GM21786 (cell line): ENCODE data around the gene FAM124A.
"Not testable (repeated sequence)": the region's sequence is repeated elsewhere in the genome, so short reads cannot be mapped to it uniquely, and the experiment has no call there.

Source experiments
- ATAC-seq: cut with Tn5 transposase; IDR thresholded peaks from one replicate; pipeline ENCODE4 v1.9.1; 2021; ENCODE audit not compliant: unreplicated experiment

Gene FAM124A

DNA sequence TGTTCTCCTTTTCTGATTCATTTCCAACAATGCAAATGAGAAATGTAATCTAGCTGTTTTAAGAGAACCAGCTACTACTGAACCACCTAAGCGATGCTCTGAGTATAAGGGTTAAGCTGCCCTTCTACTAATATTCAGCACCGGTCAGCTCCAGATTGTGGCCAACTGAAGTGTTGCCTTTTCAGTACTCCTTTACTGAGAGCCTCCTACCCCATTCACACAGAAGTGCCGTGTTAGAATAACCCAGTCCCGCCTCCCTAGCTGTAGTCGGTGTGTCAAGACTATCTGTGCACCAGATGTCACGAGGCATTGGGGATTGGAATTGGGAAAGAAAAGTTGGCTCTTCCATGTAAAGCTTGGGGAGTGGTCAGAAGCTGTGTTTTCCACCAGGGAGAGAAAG lies 45.4 kb downstream of the FAM124A start:
- no peak for ATAC-seq

DNA sequence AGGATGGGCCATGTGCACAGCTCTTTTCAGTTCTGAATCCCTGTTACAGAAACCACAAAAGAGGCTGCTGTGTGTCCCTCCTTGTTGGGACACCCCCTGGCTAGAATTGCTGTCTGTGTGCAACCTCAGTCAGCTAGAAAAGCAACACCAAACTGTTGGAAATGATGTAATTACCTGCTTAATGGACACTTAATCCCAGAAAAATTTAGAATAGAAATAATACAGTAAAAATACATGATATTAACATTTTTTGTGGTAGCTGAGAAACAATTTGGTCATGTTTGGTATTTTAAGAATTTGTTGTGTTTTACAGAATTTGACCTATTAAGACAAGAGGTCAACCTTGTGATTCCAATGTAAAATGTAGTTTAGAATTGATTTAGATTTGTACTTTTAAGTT lies 46.8 kb downstream of the FAM124A start:
- ATAC-seq, result no peak

DNA sequence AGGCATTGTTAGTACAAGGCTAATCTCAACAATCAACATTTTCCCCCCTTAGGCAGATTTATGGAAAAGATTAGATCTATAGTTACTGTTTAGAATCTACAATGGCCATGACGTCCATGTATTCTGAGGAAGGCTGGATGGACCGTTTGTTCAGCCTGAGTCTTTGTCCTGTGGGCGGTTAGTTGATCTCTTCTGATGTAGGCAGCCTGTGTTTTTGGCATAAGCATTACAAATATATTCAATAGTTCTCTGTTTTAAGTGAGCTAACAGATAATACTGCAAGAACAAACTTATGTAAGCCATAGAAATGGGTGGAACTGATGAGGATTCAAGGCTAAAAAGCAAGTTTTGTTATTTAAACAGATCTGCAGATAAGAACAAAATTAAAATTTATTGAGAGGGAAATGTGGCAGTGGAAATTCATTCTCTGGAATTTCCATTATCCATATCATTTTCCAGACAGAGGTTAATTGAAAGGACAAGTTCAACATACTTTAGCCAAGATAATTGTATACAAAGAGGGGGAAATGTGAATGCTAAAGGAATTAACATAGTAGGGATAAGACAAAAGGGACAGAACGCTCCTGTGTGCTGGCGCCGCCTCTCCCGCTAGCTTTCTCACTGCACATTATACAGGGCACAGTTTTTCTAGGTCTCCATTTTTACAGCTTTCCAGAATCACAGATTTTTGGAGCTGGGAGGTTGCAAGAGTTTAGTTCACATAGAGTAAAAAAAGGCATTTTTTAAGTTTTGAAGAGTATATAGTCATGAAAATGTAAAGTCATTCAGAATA lies 48.6 kb downstream of the FAM124A start:
- no peak for ATAC-seq

DNA sequence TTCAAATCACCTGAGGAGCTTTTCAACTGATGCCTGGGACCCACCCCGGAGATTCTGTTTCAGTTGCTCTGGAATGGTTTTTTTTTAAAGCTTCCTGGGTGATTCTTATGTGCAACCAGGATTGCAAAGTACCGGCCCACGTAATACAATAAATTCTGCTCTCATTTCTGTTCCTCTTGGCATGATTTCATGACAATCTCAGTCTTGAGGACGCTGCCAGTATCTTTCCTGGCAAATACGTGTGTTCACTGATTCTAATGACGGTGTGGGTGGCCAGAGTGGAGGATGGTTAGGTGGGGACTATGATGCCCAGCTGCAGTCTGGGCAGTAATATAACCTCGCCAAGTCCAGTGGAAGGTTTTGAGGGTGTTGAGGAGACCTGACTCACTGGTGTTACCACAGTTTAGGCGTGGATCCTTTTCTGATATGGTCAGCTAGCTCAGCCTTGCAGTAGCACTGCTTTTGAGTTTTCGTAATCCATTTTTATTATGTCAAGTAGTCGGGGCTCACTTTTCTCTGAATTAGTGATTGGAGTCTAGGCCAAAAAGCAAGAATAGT lies 49.4 kb downstream of the FAM124A start:
- no peak for ATAC-seq

DNA sequence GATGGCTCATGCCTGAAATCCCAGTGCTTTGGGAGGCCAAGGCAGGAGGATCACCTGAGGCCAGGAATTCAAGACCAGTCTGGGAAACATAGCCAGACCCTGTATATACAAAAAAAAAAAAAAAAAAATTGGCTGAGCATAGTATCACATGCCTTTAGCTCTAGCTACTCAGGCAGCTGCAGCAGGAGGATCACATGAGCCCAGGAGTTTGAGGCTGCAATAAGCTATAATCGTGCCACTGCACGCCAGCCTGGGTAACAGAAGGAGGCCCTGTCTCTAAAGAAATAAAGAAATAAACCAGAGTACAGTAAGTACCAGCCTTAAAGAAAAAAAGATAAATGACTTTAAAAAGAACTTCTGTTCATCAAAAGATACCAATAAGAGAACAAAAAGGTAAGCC lies 52.9 kb downstream of the FAM124A start:
- no peak for ATAC-seq

DNA sequence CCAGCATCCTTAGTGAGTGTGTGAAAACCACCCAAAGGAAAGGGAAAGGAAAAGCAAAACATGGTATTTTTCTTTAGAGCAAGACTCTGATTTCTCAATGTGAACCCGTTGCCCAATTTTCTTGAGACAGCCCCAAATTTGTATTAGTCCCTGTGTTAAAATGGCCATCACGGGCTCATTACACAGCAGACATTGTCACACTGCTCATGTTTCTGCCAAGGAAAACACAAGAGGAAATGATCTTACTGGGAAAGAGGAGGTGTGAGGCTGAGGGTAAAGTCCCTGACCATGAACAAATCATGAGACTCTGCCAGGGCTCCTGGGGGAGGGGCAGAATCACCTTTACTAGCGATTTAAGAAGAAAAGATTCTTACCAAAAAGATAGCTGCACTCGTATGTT lies 54.4 kb downstream of the FAM124A start:
- ATAC-seq, result no peak

DNA sequence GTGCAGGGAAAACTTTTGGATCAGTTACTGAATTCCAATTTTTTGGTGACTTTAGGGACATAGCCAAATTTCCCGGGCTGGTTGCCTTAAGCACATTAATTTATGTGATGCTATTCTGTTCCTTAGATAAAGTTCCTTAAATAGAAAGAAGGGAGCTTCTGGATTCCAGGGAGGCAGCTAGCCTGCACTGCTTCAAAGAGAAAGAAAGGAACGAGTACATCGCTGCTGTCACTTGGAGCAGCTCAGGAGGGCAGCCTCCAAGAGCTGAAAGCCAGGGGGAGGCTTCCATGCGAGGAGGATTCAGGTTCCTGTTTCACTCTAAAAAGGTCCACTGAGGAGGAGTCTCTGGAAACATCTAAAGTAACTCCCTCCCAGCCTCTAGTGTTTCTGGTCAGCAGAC lies 55.7 kb downstream of the FAM124A start:
- no peak for ATAC-seq

DNA sequence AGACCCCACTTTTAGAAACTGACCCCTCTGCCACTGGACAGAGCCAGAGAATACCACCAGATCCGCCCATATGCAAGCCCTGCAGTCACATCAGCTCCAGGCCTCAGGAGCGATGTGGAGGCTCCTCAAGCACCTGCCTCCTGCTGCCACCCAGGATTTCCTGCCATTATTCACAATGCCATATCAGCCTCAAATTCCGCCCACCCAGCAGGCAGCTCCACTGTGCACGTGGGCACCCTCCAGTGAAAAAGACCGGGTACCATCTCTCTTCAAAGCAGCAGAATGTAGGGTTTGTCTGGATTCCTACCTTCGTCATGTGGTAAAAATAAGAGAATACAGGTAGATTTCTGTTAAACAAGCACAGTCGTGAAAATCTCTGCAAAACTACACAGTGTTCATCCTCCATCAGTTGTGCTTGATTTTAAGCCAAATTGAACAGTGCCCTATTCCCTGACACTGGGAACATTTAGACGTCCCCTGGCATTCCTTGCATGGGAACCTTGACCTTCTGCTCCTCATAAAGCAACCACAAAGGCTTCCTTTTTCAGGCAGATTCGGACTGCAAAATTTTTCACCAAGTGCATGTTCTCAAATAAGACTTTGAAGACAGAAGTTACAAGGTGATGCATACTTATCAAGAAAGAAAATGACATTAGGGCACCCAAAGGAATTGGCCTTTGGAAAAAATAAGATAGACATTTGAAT lies 56.4 kb downstream of the FAM124A start:
- ATAC-seq, result no peak

DNA sequence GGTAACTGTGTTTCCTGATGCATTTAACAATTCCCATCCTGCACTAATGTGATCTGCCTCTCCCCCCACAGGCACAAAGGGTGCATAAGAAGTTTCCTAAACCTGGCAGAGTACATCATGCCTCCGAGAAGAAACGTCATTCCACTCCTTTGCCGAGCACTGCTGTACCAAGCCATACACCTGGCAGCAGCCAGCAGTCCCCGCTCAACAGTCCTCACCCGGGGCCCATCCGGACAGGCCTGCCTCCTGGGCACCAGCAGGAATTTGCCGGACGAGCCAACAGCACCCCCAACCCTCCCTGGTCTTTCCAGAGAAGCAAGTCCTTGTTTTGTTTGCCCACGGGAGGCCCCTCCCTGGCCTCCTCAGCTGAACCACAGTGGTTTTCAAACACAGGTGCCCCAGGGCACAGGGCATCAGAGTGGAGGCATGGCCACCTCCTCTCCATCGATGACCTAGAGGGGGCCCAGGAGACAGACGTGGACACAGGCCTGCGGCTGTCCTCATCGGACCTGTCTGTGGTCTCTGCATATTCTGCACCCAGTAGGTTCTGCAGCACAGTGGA lies 58.3 kb downstream of the FAM124A start:
- no peak for ATAC-seq

DNA sequence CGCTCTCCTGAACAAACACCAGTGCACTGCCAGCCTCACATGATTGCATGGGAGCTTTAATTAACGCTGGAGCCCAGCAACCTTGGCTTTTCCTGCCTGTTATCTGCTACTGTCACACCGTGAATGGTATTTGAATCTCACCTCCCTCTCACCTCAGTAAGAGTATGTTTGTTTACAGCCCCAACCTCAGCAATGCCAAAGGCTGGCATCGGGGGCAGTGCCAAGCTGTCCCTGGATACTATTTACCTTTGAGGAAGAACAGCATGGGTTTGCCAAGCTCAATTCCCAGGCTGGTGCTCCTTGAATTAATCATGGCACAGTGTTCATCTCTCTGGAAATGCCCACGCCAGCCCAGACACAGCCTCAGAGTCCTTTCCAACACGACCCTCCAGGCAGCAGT lies 60.1 kb downstream of the FAM124A start:
- no peak for ATAC-seq

DNA sequence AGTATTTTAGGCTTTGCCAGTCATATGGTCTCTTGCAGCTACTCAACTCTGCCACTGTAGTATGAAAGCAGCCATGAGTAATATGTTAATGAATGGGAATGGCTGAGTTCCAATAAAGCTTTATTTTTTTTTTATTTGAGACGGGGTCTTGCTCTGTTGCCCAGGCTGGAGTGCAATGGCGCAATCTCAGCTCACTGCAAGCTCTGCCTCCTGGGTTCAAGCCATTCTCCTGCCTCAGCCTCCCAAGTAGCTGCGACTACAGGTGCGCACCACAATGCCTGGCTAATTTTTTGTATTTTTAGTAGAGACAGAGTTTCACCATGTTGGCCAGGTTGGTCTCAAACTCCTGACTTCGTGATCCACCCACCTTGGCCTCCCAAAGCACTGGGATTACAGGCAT lies 60.7 kb downstream of the FAM124A start:
- ATAC-seq, result not testable (repeated sequence)

DNA sequence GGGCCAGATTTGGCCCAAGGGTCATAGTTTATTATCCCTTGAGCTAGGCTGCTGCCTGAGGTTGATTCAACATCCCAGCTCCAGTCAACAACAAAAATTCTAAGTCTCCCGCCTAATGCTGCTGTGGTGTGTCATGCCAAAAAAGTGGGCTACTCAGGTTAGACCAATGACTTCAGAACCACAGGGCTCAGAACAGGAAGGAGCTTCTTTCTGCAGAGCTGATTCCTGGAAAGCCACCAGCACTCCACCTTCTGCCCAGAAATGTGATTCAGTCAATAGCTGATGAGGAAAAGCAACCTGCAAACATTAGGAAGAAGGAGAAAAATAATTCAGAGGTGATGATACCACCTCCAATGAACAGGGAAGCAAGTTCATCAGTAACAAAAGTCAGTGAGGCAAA lies 61.2 kb downstream of the FAM124A start:
- ATAC-seq, result no peak

DNA sequence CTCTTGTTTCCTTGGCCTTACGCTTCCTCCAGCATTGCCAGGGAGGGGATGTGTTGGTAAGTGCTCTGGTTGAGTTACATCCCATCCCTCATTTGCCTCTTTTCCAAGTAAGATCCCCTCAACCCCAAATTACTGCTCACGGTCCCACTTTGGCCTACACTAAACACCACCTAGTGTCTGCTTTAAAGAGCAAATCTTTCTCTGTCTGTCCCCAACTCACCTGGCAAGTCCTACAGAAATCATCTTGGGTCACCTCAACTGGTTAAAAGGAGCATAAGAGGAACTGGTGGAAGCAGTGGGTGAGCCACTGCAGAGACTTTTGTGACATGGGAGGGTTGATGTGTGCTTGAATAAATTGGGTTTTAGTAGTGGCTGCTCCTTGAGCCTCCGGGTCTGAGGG lies 62.1 kb downstream of the FAM124A start:
- ATAC-seq, result no peak

DNA sequence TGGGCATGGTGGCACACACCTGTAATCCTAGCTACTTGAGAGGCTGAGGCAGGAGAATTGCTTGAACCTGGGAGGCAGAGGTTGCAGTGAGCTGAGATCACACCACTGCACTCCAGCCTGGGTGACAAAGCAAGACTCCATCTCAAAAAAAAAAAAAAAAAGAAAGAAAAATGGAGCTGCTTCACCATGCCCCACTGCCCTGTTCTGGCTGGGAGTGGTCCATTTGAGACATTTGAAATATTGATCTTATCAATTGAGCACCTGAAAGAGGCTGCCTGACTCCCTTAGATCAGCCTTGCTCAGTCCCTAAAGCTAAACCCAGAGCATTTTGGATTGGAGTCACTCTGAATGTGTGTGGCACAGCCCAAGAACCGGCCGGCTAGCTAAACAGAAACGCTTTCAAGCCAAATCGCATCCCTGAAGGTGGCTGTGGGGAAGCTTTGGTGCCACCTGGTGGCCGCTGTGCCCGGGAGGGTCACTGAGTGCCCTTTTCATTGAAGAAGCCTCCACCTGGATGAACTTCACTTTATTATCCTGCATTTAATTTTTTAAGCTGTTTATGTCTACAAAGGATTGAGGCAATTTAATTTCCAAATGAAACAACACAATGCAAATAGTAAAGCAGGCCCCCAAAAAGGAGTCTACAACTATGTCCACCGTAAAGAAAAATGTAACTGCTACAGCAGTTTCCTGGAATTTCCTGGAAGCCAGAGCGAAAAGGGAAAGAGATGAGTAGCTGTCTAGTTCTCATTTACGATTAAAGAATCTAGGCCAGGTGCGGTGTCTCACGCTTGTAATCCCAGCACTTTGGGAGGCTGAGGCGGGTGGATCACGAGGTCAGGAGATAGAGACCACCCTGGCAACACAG lies 64.2 kb downstream of the FAM124A start:
- ATAC-seq, result peak; percentile 77

DNA sequence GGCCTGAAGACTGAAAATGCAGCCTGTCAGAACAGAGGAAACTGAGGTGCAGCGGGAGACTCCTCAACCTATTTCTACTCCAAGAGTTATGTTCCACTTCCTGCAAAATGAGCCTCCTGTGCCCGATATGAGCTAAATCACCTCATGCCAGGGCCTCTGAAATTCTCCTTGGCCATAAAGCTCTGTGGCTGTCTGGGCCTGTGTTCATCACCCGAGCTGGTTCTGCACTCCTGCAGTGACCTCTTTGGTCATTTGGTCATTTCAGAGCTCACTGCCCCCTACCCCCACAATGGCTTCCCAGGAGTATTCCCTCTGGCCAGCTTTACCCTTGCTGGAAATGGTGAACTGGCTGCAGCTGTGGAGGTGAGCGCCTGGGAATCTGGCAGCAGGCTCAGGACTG lies 65.6 kb downstream of the FAM124A start:
- no peak for ATAC-seq

DNA sequence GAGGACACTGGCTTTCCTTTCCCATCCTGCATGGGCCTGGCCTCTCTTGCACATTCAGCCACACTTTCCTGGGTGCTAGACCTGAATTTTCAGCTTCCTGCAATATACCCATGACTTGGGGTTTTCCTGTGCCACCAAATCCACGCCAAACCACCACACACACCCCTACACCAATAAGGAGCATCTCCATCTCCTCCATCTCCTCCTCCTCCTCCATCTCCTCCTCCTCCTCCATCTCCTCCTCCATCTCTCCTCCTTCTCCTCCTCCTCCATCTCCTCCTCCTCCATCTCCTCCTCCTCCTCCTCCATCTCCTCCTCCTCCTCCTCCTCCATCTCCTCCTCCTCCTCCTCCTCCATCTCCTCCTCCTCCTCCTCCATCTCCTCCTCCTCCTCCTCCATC lies 66.1 kb downstream of the FAM124A start:
- ATAC-seq, result not testable (repeated sequence)

DNA sequence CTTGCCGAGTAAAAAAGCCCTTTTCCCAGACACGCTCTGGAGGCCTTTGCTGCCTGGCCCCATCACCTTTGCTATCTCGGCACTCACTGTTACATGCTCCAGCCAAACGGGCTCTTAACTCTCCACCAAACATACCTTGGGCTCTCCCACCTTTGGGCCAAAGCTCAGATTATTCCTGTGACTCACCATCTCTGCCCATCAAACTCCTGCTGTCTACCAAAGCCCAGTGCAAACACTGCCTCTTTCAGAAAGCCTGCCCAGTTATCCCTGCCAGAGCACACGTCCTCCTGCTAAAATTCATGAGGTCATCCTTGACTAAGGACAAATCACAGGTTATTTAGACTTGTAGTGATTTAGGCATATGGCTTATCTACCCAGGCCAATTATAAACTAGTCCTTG lies 69.1 kb downstream of the FAM124A start:
- no peak for ATAC-seq

DNA sequence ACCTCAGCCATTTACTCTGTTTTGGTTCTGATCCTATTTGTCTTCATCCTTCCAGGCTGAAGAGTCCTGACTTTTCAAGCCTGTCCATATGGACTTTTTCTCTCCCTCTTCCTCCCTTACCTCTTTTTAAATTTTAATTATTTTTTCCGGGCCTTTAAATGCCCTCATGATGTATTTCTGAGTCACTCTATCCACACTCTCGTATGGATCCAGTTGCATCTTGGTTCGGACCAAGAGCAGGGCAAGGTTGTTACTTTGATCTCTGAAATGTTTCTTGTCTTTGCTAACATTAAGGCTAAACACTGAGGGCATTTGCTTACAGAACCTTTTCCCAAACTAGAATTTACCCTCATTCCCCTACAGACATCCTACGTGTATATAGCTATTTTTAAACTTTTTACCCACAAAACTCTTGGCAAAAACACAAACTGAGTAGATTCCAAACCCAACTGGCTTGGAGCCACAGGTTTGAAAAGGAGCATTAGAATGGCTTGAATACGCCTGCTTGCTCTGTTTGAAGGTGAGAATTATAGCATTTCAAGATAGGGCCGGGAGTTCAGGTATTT lies 69.9 kb downstream of the FAM124A start:
- no peak for ATAC-seq

DNA sequence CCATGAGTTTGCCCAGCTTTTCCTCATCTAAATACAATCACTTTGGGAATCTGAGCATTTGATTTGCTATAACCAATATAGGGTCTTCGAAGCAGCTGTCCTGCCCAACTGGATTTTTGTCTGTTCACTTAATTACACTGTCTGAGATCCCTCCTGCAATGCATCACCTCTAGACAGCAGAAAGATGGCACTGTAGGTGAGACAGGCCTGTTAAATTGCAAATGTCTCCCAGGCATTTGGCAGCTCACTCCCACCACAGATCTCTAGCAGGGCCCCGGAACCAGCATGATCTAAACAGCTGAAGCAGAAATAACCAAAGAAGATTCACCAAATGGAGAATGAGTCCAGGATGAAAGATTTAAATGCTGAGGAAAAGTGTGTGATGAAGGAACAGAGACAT lies 75.4 kb downstream of the FAM124A start:
- no peak for ATAC-seq

DNA sequence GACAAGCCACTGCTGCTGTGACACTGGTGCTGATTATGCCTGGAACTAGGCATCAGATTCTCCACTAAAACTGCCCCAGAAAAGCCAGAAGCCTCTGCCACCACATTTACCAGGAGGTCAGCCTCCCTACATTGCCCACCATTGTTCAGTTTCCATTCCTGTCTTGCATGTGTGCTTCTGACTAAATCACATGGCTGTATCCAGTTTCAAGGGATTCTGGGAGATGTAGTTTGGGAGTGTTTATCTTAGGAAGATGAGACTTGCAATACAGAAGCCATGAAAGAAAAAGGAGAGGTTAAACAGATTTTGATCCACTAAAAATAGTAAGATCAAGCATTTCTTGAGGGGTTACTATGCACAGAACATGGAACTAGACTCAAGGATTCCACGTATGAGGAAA lies 76.6 kb downstream of the FAM124A start:
- no peak for ATAC-seq

DNA sequence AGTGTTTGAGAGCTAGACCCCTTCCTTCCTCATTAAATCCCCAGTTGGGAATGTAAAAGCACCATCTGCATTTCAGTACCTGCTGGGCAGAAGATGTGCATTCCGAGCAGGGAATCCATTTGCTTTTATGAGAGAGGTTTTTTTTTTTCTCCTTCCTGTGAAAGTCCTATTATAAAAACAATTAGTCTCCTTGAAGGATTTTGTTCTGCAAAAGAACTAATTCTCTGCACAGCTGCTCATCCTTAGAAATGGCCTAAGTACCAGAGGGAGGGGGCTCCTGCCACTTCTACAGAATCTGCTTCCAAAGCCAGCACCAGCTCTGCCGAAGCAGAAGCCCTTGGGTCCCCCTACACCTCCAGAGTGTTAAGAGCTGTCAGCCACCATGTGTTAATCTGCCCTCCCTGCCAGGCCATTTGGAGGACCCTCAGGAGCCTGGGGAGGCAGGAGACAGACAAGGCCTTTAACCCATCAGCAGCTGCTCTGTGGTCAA lies 80.9 kb downstream of the FAM124A start:
- no peak for ATAC-seq
